GM23338 (cell line): ENCODE measurements around the gene MAST2. TPM values are rescaled to one million over a fixed set of nuclear protein-coding genes. Genes with fewer than 3 reads are reported as not detected.

Source experiments
- ATAC-seq: fragments of 200-7000 bp; cut with Tn5 transposase; 3 replicates; pipeline ENCODE4 v1.9.1; 2020
- DNase-seq: peaks from one replicate; pipeline ENCODE4 v3.0.0-alpha.2; 2015; ENCODE audit warnings: low spot score
- H2AFZ ChIP-seq: fragments of 200-600 bp; sonication (generic); 2 replicates; pipeline ENCODE4 v1.8.0; 2016; ENCODE audit warnings: antibody characterized with exemption, mild to moderate bottlenecking, moderate library complexity
- H3F3A ChIP-seq: fragments of 200-600 bp; sonication (generic); replicated peaks from 2 replicates; pipeline ENCODE4 v1.8.0; 2017; ENCODE audit warnings: antibody characterized with exemption, mixed run types, low read depth
- H3K27ac ChIP-seq: fragments of 200-600 bp; sonication (generic); 2 replicates; pipeline ENCODE4 v1.6.1; 2016; ENCODE audit warnings: low read depth
- H3K27me3 ChIP-seq: fragments of 200-600 bp; sonication (generic); 2 replicates; pipeline ENCODE4 v1.8.0; 2016; ENCODE audit warnings: mild to moderate bottlenecking, mixed run types, moderate library complexity; ENCODE audit not compliant: insufficient read depth
- H3K36me3 ChIP-seq: fragments of 200-600 bp; sonication (generic); 2 replicates; pipeline ENCODE4 v1.8.0; 2016; ENCODE audit warnings: mild to moderate bottlenecking; ENCODE audit not compliant: insufficient read depth
- H3K4me1 ChIP-seq: fragments of 200-600 bp; sonication (generic); 2 replicates; pipeline ENCODE4 v1.8.0; 2016; ENCODE audit warnings: mild to moderate bottlenecking, moderate library complexity; ENCODE audit not compliant: insufficient read depth
- H3K4me2 ChIP-seq: fragments of 200-600 bp; sonication (generic); 2 replicates; pipeline ENCODE4 v1.7.1; 2017; ENCODE audit warnings: mixed run types
- H3K4me3 ChIP-seq: fragments of 200-600 bp; sonication (generic); 2 replicates; pipeline ENCODE4 v1.6.1; 2016; ENCODE audit warnings: mixed run types
- H3K79me2 ChIP-seq: fragments of 200-600 bp; sonication (generic); replicated peaks from 2 replicates; pipeline ENCODE4 v1.8.0; 2017; ENCODE audit warnings: mild to moderate bottlenecking; ENCODE audit not compliant: insufficient read depth
- H3K9me2 ChIP-seq: fragments of 200-600 bp; sonication (generic); 2 replicates; pipeline ENCODE4 v1.8.0; 2017; ENCODE audit not compliant: insufficient read depth
- H4K20me1 ChIP-seq: fragments of 200-600 bp; sonication (generic); replicated peaks from 2 replicates; pipeline ENCODE4 v1.8.0; 2017; ENCODE audit warnings: mild to moderate bottlenecking; ENCODE audit not compliant: insufficient read depth
- H3K27ac Mint-ChIP-seq: 2 replicates; pipeline ENCODE4 v1.8.0; 2020; ENCODE audit warnings: inconsistent platforms, mild to moderate bottlenecking, moderate library complexity, mixed read lengths
- H3K27me3 Mint-ChIP-seq: 3 replicates; pipeline ENCODE4 v1.8.0; 2022; ENCODE audit warnings: low read depth, mild to moderate bottlenecking, moderate library complexity, mixed read lengths, inconsistent platforms; ENCODE audit not compliant: insufficient read depth, poor library complexity
- H3K36me3 Mint-ChIP-seq: 3 replicates; pipeline ENCODE4 v1.8.0; 2021; ENCODE audit warnings: low read depth, mild to moderate bottlenecking, inconsistent platforms, moderate library complexity, mixed read lengths
- H3K4me1 Mint-ChIP-seq: 3 replicates; pipeline ENCODE4 v1.8.0; 2020; ENCODE audit warnings: mild to moderate bottlenecking, inconsistent platforms, mixed read lengths
- H3K4me3 Mint-ChIP-seq: 3 replicates; pipeline ENCODE4 v1.8.0; 2021; ENCODE audit warnings: moderate library complexity, mild to moderate bottlenecking, inconsistent platforms, mixed read lengths
- H3K9me3 Mint-ChIP-seq: 3 replicates; pipeline ENCODE4 v1.8.0; 2020; ENCODE audit warnings: moderate library complexity, mild to moderate bottlenecking, inconsistent platforms, mixed read lengths
- CREB1 ChIP-seq: fragments of 250-450 bp; sonication (Bioruptor Pico); IDR thresholded peaks from 2 replicates; pipeline ENCODE4 v1.5.0; 2020; ENCODE audit warnings: low read depth, mild to moderate bottlenecking, moderate library complexity
- EZH2 ChIP-seq: fragments of 200-600 bp; sonication (generic); IDR thresholded peaks from one replicate; pipeline ENCODE4 v1.8.0; 2017; ENCODE audit warnings: antibody characterized with exemption, mild to moderate bottlenecking, low read depth; ENCODE audit not compliant: unreplicated experiment
- EZH2phosphoT487 ChIP-seq: fragments of 200-600 bp; sonication (generic); IDR thresholded peaks from one replicate; pipeline ENCODE4 v1.8.1; 2018; ENCODE audit warnings: antibody characterized with exemption; ENCODE audit not compliant: unreplicated experiment
- JUNB ChIP-seq: IDR thresholded peaks from one replicate; pipeline ENCODE4 v1.6.1; 2016; ENCODE audit warnings: antibody characterized with exemption; ENCODE audit not compliant: unreplicated experiment
- NANOG ChIP-seq: IDR thresholded peaks from 2 replicates; pipeline ENCODE4 v1.6.1; 2016; ENCODE audit warnings: antibody characterized with exemption, borderline replicate concordance
- POLR2AphosphoS5 ChIP-seq: IDR thresholded peaks from 2 replicates; pipeline ENCODE4 v1.6.1; 2016; ENCODE audit warnings: antibody characterized with exemption, low read depth
- REST ChIP-seq: IDR thresholded peaks from one replicate; pipeline ENCODE4 v1.6.1; 2018; ENCODE audit warnings: antibody characterized with exemption; ENCODE audit not compliant: unreplicated experiment
- ZNF114 ChIP-seq: fragments of 250-450 bp; sonication (Bioruptor Pico); IDR thresholded peaks from 2 replicates; pipeline ENCODE4 v1.5.0; 2020; ENCODE audit warnings: mild to moderate bottlenecking, moderate library complexity
- ZNF331 ChIP-seq: fragments of 250-450 bp; sonication (Bioruptor Pico); IDR thresholded peaks from 2 replicates; pipeline ENCODE4 v1.5.0; 2020; ENCODE audit warnings: low read depth, mild to moderate bottlenecking, moderate library complexity
- polyA plus RNA-seq: library from polyadenylated mRNA; unstranded; fragments of >200 nt; fragmentation: Nextera tagmentation; extraction: Ambion mirVana; gene quantifications from 2 replicates; pipeline ENCODE4 v1.2.1, GENCODE V29; 2016
- total RNA-seq: library from RNA; depleted of rRNA; stranded (reverse); fragments of >200 nt; shearing (Covaris generic); gene quantifications from 2 replicates; pipeline ENCODE4 v1.2.3, GENCODE V29; 2014
- TF ChIP-seq, protein P1 (sequence below): fragments of 250-450 bp; sonication (Bioruptor Pico); IDR thresholded peaks from 2 replicates; pipeline ENCODE4 v1.5.0; 2020; ENCODE audit warnings: mild to moderate bottlenecking, moderate library complexity
- TF ChIP-seq, protein P2 (sequence below): IDR thresholded peaks from 2 replicates; pipeline ENCODE4 v1.6.1; 2016; ENCODE audit warnings: antibody characterized with exemption

The MAST2 gene
- total and polyA plus RNA-seq, 2 experiments from 2014 or later: 11.5 to 57.7 TPM

- TF ChIP-seq REST: no peak
- TF ChIP-seq EZH2phosphoT487: no peak
- no peak for TF ChIP-seq JUNB
- no peak for TF ChIP-seq ZNF114 (CRISPR knock-in tag)
- TF ChIP-seq EZH2: no peak
- TF ChIP-seq, protein P1, sequence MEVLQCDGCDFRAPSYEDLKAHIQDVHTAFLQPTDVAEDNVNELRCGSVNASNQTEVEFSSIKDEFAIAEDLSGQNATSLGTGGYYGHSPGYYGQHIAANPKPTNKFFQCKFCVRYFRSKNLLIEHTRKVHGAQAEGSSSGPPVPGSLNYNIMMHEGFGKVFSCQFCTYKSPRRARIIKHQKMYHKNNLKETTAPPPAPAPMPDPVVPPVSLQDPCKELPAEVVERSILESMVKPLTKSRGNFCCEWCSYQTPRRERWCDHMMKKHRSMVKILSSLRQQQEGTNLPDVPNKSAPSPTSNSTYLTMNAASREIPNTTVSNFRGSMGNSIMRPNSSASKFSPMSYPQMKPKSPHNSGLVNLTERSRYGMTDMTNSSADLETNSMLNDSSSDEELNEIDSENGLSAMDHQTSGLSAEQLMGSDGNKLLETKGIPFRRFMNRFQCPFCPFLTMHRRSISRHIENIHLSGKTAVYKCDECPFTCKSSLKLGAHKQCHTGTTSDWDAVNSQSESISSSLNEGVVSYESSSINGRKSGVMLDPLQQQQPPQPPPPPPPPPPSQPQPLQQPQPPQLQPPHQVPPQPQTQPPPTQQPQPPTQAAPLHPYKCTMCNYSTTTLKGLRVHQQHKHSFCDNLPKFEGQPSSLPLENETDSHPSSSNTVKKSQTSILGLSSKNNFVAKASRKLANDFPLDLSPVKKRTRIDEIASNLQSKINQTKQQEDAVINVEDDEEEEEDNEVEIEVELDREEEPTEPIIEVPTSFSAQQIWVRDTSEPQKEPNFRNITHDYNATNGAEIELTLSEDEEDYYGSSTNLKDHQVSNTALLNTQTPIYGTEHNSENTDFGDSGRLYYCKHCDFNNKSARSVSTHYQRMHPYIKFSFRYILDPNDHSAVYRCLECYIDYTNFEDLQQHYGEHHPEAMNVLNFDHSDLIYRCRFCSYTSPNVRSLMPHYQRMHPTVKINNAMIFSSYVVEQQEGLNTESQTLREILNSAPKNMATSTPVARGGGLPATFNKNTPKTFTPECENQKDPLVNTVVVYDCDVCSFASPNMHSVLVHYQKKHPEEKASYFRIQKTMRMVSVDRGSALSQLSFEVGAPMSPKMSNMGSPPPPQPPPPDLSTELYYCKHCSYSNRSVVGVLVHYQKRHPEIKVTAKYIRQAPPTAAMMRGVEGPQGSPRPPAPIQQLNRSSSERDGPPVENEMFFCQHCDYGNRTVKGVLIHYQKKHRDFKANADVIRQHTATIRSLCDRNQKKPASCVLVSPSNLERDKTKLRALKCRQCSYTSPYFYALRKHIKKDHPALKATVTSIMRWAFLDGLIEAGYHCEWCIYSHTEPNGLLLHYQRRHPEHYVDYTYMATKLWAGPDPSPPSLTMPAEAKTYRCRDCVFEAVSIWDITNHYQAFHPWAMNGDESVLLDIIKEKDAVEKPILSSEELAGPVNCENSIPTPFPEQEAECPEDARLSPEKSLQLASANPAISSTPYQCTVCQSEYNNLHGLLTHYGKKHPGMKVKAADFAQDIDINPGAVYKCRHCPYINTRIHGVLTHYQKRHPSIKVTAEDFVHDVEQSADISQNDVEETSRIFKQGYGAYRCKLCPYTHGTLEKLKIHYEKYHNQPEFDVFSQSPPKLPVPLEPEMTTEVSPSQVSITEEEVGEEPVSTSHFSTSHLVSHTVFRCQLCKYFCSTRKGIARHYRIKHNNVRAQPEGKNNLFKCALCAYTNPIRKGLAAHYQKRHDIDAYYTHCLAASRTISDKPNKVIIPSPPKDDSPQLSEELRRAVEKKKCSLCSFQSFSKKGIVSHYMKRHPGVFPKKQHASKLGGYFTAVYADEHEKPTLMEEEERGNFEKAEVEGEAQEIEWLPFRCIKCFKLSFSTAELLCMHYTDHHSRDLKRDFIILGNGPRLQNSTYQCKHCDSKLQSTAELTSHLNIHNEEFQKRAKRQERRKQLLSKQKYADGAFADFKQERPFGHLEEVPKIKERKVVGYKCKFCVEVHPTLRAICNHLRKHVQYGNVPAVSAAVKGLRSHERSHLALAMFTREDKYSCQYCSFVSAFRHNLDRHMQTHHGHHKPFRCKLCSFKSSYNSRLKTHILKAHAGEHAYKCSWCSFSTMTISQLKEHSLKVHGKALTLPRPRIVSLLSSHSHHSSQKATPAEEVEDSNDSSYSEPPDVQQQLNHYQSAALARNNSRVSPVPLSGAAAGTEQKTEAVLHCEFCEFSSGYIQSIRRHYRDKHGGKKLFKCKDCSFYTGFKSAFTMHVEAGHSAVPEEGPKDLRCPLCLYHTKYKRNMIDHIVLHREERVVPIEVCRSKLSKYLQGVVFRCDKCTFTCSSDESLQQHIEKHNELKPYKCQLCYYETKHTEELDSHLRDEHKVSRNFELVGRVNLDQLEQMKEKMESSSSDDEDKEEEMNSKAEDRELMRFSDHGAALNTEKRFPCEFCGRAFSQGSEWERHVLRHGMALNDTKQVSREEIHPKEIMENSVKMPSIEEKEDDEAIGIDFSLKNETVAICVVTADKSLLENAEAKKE (CRISPR knock-in tag): no peak
Measured at GRCh38 chr1:45806129-45806528, 2.7 kb downstream of the MAST2 start (continued).

- H4K20me1 ChIP-seq: peaks cover 14% of the 10 kb centered on the region
- DNase-seq (no peak), ATAC-seq (no peak)
- peaks cover 9% of the 10 kb centered on the region; the same call in 1 of the 2 replicates for H3K4me1 ChIP-seq
- no peak overlapping the region for H3K4me3 ChIP-seq
- H3K9me2 ChIP-seq: no peaks in the 10 kb centered on the region
- H3K9me3 Mint-ChIP-seq: no peaks in the 10 kb centered on the region
- H3K4me1 Mint-ChIP-seq: peaks cover 7% of the 10 kb centered on the region
- no peaks in the 10 kb centered on the region for H3F3A ChIP-seq
- peaks cover 2% of the 10 kb centered on the region for H3K27me3 Mint-ChIP-seq
- no peak overlapping the region for H3K4me3 Mint-ChIP-seq
- H3K27me3 ChIP-seq: no peaks in the 10 kb centered on the region
- H3K4me2 ChIP-seq: no peak overlapping the region
- no peak overlapping the region for H2AFZ ChIP-seq
- H3K27ac ChIP-seq: no peak overlapping the region
- no peaks in the 10 kb centered on the region; the same call in 1 of the 2 replicates for H3K36me3 ChIP-seq
- peaks cover 33% of the 10 kb centered on the region for H3K36me3 Mint-ChIP-seq
- H3K79me2 ChIP-seq: peaks cover 91% of the 10 kb centered on the region
- H3K27ac Mint-ChIP-seq: no peak overlapping the region
- TF ChIP-seq NANOG (no peak), POLR2AphosphoS5 (no peak), EZH2phosphoT487 (no peak), CREB1 (CRISPR knock-in tag) (no peak), ZNF114 (CRISPR knock-in tag) (no peak), ZNF331 (no peak), JUNB (no peak), REST (no peak)
- TF ChIP-seq, protein P2, sequence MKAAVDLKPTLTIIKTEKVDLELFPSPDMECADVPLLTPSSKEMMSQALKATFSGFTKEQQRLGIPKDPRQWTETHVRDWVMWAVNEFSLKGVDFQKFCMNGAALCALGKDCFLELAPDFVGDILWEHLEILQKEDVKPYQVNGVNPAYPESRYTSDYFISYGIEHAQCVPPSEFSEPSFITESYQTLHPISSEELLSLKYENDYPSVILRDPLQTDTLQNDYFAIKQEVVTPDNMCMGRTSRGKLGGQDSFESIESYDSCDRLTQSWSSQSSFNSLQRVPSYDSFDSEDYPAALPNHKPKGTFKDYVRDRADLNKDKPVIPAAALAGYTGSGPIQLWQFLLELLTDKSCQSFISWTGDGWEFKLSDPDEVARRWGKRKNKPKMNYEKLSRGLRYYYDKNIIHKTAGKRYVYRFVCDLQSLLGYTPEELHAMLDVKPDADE: no peak
Measured at GRCh38 chr1:45809761-45810160, 6.3 kb downstream of the MAST2 start.
